ENCODE results near the gene PNRC2. TPM values are rescaled to one million over a fixed set of nuclear protein-coding genes. Genes with fewer than 3 reads are reported as not detected.

Gene PNRC2
- total and polyA plus RNA-seq, 2 of the 13 experiments (the other 11 are each of a cell fraction or from before 2014, with no cell fraction given), result 74.9 to 97.5 TPM

DNA sequence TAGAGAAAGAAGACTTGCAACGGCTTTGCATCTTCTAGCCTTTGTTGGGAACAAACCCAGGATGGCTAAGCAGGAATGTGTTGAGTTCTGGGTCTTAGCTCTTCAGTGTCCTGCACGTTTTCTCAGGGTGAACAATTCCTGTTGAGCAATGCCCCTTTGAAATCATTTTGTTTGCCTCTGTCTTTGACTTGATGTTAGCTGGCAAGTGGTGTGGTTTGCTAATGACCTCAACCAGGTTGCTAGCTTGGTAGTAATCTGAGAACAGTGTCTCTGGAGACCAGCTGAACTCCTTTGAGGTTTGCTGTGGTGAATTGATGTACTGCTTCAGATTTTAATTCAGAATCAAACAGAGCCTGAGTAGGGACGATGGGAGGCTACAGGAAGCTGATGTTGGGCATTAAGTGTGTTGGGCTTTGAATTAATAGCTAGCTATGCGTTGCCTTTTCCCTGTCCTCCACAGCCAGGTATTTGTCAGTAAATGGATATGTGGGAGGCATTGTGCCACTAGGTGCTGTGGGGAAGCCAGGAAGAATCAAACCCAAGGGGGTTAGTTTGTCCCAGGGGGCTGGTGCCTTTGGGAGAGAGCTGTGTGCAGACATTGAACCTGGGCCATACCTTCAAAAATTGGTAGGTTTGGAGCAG, 43.8 kb downstream of the PNRC2 start (continued):
- TF ChIP-seq POLR2AphosphoS5 (IDR thresholded peaks at IDR 0.05; ENCODE audit: low read depth, low read length), result no peak
- TF ChIP-seq, protein P1, sequence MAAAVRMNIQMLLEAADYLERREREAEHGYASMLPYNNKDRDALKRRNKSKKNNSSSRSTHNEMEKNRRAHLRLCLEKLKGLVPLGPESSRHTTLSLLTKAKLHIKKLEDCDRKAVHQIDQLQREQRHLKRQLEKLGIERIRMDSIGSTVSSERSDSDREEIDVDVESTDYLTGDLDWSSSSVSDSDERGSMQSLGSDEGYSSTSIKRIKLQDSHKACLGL (CRISPR knock-in tag; IDR thresholded peaks at IDR 0.05), result no peak
- TF ChIP-seq BCL6 (CRISPR knock-in tag; IDR thresholded peaks at IDR 0.05), result peak; percentile 42; the same call in 1 of the 2 replicates
- TF ChIP-seq HNRNPK (IDR thresholded peaks at IDR 0.05; ENCODE audit: low read depth, low read length, poor library complexity, severe bottlenecking), result no peak
- 0 out of 4 replicates have a peak, but pooled peaks of 1 of the 2 experiments have one; percentile 19 for TF ChIP-seq KLF16 (CRISPR knock-in tag; IDR thresholded peaks at IDR 0.05)
- TF ChIP-seq, protein P2, sequence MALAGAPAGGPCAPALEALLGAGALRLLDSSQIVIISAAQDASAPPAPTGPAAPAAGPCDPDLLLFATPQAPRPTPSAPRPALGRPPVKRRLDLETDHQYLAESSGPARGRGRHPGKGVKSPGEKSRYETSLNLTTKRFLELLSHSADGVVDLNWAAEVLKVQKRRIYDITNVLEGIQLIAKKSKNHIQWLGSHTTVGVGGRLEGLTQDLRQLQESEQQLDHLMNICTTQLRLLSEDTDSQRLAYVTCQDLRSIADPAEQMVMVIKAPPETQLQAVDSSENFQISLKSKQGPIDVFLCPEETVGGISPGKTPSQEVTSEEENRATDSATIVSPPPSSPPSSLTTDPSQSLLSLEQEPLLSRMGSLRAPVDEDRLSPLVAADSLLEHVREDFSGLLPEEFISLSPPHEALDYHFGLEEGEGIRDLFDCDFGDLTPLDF (CRISPR knock-in tag; IDR thresholded peaks at IDR 0.05), result no peak
- TF ChIP-seq SALL1 (CRISPR knock-in tag; IDR thresholded peaks at IDR 0.05), result peak; percentile 62; the same call in 1 of the 2 replicates
- peak; percentile 69; the same call in 1 of the 2 replicates for TF ChIP-seq HDAC1 (CRISPR knock-in tag; IDR thresholded peaks at IDR 0.05)
- no peak for TF ChIP-seq ZSCAN22 (CRISPR knock-in tag; IDR thresholded peaks at IDR 0.05)
- TF ChIP-seq ZNF253 (CRISPR knock-in tag; IDR thresholded peaks at IDR 0.05; ENCODE audit: borderline replicate concordance), result no peak
- no peak for TF ChIP-seq ZNF30 (CRISPR knock-in tag; IDR thresholded peaks at IDR 0.05)
- TF ChIP-seq GZF1 (CRISPR knock-in tag; IDR thresholded peaks at IDR 0.05), result no peak
- TF ChIP-seq, protein P3, sequence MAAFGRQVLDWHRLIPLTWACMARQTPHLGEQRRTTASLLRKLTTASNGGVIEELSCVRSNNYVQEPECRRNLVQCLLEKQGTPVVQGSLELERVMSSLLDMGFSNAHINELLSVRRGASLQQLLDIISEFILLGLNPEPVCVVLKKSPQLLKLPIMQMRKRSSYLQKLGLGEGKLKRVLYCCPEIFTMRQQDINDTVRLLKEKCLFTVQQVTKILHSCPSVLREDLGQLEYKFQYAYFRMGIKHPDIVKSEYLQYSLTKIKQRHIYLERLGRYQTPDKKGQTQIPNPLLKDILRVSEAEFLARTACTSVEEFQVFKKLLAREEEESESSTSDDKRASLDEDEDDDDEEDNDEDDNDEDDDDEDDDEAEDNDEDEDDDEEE (CRISPR knock-in tag; IDR thresholded peaks at IDR 0.05), result no peak
- TF ChIP-seq MIER2 (CRISPR knock-in tag; IDR thresholded peaks at IDR 0.05), result no peak
- peak; percentile 39; the same call in 1 of the 2 replicates for TF ChIP-seq KAT7 (CRISPR knock-in tag; IDR thresholded peaks at IDR 0.05; ENCODE audit: borderline replicate concordance)
- TF ChIP-seq, protein P4, sequence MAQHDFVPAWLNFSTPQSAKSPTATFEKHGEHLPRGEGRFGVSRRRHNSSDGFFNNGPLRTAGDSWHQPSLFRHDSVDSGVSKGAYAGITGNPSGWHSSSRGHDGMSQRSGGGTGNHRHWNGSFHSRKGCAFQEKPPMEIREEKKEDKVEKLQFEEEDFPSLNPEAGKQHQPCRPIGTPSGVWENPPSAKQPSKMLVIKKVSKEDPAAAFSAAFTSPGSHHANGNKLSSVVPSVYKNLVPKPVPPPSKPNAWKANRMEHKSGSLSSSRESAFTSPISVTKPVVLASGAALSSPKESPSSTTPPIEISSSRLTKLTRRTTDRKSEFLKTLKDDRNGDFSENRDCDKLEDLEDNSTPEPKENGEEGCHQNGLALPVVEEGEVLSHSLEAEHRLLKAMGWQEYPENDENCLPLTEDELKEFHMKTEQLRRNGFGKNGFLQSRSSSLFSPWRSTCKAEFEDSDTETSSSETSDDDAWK (CRISPR knock-in tag; IDR thresholded peaks at IDR 0.05), result no peak
- peak; percentile 91 for TF ChIP-seq SOX5 (CRISPR knock-in tag; IDR thresholded peaks at IDR 0.05; ENCODE audit: borderline replicate concordance)
- TF ChIP-seq BHLHE40 (IDR thresholded peaks at IDR 0.05; ENCODE audit: low read length), result peak; percentile 86
- TF ChIP-seq TCF7 (IDR thresholded peaks at IDR 0.05; ENCODE audit: low read depth), result 0 out of 2 replicates have a peak, but pooled peaks have one; percentile 59
- TF ChIP-seq HNF4A (CRISPR knock-in tag; IDR thresholded peaks at IDR 0.05), result peak; percentile 43
- peak; percentile 83; the same call in 1 of the 2 replicates for TF ChIP-seq ZNF816 (CRISPR knock-in tag; IDR thresholded peaks at IDR 0.05; ENCODE audit: borderline replicate concordance)
- TF ChIP-seq TEAD3 (CRISPR knock-in tag; optimal IDR thresholded peaks at IDR 0.05; ENCODE audit: borderline replicate concordance), result peak; percentile 63
- TF ChIP-seq ZNF619 (CRISPR knock-in tag; IDR thresholded peaks at IDR 0.05), result 0 out of 2 replicates have a peak, but pooled peaks have one; percentile 53
- TF ChIP-seq CREM (IDR thresholded peaks at IDR 0.05), result peak; percentile 51; the same call in 1 of the 2 replicates
- no peak for TF ChIP-seq CREM (CRISPR knock-in tag; IDR thresholded peaks at IDR 0.05)
- no peak for TF ChIP-seq ZNF138 (CRISPR knock-in tag; IDR thresholded peaks at IDR 0.05; ENCODE audit: low read depth)
